T-helper 2 cell (primary cell): ENCODE results near the gene TRMT10B.
"Not testable (repeated sequence)": the region's sequence is repeated elsewhere in the genome, so short reads cannot be mapped to it uniquely, and the experiment has no call there.

ENCODE experiments used
- DNase-seq, 5 experiments: peaks; one replicate each; pipeline versions ENCODE4 v3.0.0 to v3.0.0-alpha.2; 2012 to 2022

Gene TRMT10B

DNA sequence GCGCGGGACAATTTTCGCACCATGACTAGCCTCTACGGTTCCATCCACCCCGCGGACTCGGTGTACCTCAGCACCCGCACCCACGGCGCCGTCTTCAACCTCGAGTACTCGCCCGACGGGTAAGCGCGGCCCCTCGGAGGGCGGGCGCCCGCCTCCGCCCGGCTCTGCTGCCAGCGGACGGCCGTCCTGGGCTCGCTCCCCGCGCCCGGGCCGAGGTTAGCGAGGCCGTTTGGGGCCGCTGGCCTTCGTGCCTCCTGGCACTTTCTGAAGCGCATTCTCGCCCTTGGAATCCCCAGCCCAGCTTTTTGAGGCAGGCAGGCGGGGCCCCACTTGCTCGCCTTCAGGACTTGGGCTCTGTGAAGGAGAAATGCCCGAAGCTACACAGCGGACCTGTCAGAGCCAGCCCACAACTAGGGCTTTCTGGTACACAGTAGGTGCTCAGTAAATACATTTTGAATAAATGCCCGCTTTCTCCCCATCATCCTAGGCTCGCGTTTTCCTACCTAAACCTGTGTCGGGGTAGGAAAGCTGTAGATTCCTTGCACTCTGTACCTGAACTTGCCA lies 47.8 kb downstream of the TRMT10B start:
- DNase-seq: no peak

DNA sequence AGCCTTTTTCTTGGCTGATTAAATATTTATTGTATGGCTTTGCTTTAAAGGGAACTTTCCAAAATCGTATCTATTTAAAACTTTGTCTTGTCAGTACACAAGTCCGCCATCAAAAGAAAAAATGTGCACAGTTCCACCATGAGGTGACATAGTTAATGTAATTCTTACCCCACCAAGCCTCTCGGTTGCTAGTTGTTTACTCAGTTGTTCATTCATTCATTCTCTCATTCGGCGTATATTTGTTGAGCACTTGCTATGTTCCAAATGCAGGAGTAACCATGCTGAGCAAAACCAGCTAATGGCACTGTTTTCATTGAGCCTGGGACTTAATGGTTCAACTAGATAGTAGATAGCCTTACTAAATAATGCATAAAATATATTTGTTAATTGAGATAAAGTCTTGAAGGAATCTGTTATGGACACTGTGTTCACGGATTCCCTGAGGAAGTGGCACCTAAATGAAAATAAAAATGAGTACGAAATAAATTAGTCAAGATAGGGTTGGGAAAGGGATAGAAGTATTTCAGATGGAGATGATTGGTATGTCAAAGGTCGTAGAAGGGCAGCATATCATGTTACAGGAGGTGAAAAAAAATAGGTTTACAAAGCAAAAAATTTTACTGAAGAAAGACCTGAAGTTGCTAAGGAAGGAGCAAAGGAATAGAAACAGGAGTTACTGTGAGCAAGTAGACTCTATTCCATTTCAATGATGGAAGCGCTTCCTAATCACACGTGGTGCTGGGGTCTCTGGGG lies 48.5 kb downstream of the TRMT10B start:
- no peak for DNase-seq

DNA sequence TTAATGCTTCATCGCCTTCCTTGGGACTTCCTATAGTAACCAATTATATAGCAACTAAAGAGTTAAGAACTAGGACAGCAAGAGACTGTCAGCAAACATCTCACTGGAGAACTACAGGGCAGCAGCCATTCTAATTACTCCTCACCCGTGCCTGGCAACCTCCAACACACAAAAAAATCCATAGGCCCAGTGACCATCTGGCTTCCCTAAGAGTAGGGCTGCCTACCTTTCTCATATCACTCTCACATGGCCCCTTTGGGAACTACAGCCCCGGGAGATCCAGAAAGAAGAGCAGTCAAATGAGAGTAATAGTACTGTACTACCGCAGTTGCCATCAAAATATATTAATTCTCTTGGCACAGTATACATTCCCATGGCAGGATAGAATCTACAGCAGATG lies 52.7 kb downstream of the TRMT10B start:
- DNase-seq: no peak

DNA sequence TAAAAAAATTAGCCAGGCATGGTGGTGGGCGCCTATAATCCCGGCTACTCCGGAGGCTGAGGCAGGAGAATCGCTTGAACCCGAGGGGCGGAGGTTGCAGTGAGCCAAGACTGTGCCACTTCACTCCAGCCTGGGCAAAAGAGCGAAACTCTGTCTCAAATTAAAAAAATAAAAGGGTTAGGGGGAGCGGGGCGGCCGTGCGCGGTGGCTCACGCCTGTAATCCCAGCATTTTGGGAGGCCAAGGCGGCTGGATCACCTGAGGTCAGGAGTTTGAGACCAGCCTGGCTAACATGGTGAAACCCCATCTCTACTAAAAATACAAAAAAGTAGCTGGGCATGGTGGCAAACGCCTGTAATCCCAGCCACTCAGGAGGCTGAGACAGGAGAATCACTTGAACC lies 56.1 kb downstream of the TRMT10B start:
- DNase-seq: not testable (repeated sequence)

DNA sequence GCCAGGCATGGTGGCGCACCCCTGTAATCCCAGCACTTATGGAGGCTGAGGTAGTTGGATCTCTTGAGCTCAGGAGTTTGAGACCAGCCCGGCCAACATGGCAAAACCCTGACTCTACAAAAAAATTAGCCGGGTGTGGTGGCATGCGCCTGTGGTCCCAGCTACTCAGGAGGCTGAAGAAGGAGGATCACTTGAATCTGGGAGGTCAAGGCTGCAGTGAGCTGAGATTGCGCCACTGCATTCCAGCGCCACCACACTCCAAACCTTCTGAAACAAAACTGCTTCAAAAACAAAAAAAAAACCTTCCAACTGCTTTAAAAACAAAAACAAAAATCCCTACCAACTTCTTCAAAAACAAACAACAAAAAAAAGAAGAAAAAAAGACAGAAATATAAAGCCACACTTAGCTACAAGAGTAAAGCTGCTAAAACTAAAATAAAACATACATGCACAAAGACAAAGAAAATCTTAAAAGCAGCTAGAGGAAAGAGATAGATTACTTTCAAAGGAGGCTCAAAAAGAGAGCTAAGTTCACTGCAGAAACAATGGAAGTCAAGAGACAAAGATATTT lies 58.4 kb downstream of the TRMT10B start:
- no peak for DNase-seq

DNA sequence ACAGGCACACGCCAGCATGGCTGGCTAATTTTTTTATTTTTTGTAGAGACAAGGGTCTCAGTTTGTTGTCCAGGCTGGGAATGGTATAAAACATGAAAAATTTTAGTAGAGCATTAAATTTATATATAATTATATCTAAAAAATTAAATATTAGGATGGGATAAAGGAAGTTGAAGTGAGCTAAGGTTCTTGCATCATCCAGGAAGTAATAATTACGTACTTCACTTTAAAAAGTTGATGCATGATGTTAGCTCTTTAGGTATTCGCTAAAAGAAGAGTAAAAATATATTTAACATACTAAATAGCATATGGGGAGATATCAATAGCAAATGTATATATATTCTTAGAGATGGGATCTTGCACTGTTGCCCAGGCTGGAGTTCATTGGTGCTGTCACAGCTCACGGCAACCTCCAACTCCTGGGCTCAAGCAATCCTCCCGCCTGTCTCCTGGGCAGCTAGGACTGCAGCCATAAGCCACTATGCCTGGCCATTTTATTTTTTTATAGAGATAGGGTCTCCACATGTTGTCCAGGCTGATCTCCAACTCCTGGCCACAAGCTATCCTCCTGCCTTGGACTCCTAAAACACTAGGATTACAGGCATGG lies 59.3 kb downstream of the TRMT10B start:
- no peak for DNase-seq

DNA sequence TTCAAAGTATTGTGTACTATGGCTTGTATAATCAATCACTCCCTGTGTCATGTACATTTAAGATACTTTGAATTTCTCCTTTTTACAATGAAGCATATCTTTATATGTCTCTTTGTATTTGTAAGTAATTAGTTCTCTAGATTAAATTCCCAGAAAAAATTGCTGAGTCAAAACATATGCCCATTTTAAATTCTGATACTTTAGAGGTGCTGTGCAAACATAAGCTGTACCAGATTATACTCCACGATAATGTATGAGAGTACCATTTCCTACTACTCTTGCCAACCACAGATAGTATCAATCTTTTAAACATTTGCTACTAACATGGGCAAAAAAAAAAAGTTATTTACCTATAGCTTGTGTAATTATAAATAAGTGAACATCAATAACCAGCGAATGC lies 65.2 kb downstream of the TRMT10B start:
- DNase-seq: peak in 1 of 5 experiments; percentile 62

DNA sequence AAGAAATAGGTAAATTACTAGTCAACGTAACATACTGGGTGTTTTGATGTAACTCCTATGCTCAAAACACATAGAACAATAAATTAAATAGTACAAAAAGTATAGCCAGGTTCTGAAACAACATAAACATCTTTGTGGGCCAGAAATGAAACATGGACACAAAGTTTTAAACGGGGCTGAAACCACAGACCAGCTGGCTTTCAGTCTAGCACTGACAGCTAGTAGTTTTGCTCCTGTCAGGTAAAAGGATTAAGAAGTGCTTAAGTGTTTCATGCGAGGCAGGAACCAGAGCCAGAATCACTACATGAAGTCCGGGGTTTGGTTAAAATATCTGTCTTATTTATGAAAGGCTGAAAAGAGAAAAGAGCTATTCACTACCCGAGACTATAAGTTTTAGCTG lies 66.5 kb downstream of the TRMT10B start:
- DNase-seq: no peak

DNA sequence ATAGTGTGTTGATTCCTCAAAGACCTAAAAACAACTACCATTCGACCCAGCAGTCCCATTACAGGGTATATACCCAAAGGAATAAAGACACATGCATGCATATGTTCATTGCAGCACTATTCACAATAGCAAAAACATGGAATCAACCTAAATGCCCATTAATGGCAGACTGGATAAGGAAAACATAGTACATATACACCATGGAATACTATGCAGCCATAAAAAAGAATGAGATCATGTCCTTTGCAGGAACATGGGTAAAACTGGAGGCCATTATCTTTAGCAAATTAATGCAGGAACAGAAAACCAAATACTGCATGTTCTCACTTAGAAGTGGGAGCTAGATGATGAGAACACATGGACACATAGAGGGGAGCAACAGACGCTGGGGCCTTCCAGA lies 71.6 kb downstream of the TRMT10B start:
- DNase-seq: not testable (repeated sequence)

DNA sequence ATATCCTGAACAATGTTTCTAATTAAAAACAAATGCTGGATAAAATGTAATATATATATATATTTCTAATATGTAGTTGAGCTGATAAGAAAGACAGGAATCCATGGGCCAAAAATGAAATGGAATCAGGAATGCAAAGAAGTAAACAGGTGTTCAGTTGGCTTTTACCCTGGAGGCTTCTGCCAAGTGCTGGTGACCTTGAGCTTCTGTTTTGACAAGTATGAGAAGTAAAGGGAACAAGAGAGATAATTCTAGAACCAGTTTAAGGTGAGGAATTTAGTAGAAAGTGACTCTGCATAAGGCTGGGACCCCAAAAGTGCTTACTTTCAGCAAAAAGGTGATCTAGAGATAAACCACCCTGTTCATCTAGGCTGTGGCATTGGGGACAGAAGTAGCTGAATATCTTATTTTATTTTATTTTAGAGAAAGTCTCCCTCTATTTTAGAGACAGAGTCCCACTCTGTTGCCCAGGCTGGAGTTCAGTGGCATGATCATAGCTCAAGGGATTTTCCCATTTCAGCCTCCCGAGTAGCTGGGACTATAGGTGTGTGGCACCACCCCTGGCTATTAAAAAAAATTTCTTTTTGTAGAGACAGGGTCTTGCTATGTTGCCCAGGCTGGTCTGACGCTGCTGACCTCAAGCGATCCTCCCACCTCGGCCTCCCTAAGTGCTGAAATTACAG lies 74.0 kb downstream of the TRMT10B start:
- DNase-seq: no peak
